ENCODE results near the gene ADNP2. TPM values are rescaled to one million over a fixed set of nuclear protein-coding genes. Genes with fewer than 3 reads are reported as not detected.

Gene ADNP2
- total and polyA plus RNA-seq, 2 of the 13 experiments (the other 11 are each of a cell fraction or from before 2014, with no cell fraction given) = 10.8 to 25.5 TPM

DNA sequence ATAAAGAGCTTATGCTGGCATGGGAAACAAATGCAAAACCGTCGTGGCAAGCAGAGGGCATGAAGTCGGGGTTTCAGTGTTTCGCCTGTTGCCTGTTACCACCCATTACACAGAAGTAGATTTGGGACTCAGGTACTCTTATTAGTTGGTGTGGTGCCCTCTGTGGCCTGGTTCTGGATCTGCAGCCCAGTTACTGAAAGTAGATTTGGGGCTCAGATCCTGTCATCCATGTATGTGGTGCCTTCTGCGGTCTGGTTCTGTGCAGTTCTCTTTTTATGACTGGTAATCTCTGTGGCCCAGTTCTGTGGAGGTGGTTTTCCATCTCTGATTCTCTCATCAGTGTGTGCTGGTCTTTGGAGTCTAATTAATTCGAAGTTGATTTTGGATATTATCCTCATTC is 45.2 kb downstream of the ADNP2 start:
- H4K20me1 ChIP-seq (ENCODE audit: insufficient read depth, low read length) = peaks cover 4% of the 10 kb centered on the region; the same call in 1 of the 2 replicates
- H3K9ac ChIP-seq (ENCODE audit: insufficient read depth, low read depth, low read length) = no peak overlapping the region
- TF ChIP-seq STAG1 (CRISPR knock-in tag; IDR thresholded peaks at IDR 0.05) = peak; percentile 66
- TF ChIP-seq, protein P1, sequence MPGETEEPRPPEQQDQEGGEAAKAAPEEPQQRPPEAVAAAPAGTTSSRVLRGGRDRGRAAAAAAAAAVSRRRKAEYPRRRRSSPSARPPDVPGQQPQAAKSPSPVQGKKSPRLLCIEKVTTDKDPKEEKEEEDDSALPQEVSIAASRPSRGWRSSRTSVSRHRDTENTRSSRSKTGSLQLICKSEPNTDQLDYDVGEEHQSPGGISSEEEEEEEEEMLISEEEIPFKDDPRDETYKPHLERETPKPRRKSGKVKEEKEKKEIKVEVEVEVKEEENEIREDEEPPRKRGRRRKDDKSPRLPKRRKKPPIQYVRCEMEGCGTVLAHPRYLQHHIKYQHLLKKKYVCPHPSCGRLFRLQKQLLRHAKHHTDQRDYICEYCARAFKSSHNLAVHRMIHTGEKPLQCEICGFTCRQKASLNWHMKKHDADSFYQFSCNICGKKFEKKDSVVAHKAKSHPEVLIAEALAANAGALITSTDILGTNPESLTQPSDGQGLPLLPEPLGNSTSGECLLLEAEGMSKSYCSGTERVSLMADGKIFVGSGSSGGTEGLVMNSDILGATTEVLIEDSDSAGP (CRISPR knock-in tag; IDR thresholded peaks at IDR 0.05; ENCODE audit: borderline replicate concordance) = no peak
- peak; percentile 88 for TF ChIP-seq ZNF629 (CRISPR knock-in tag; conservative IDR thresholded peaks at IDR 0.05)
- TF ChIP-seq, protein P2, sequence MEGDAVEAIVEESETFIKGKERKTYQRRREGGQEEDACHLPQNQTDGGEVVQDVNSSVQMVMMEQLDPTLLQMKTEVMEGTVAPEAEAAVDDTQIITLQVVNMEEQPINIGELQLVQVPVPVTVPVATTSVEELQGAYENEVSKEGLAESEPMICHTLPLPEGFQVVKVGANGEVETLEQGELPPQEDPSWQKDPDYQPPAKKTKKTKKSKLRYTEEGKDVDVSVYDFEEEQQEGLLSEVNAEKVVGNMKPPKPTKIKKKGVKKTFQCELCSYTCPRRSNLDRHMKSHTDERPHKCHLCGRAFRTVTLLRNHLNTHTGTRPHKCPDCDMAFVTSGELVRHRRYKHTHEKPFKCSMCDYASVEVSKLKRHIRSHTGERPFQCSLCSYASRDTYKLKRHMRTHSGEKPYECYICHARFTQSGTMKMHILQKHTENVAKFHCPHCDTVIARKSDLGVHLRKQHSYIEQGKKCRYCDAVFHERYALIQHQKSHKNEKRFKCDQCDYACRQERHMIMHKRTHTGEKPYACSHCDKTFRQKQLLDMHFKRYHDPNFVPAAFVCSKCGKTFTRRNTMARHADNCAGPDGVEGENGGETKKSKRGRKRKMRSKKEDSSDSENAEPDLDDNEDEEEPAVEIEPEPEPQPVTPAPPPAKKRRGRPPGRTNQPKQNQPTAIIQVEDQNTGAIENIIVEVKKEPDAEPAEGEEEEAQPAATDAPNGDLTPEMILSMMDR (CRISPR knock-in tag; IDR thresholded peaks at IDR 0.05) = peak; percentile 63
- peak; percentile 31 for TF ChIP-seq XRCC5 (optimal IDR thresholded peaks at IDR 0.05; ENCODE audit: low read length)
- no TSS peak for BruUV-seq (replicated peaks)
- CTCF ChIA-PET (ENCODE audit: low intra/inter-chr PET ratio, low total read pairs) = interaction anchor here (1.5 kb wide), 1 partner anchor 220 kb away, joined by 8 read pairs; no protein-coding TSS in a partner anchor
- ATAC-seq (peak; percentile 67), DNase-seq (ENCODE audit: low spot score) (peak; percentile 30), FAIRE-seq (peak; percentile 8)
- no peak overlapping the region for H3K4me3 ChIP-seq (replicated peaks in 1 of 3; ENCODE audit: insufficient read depth in 1 of 3, low read depth in 2 of 3, low read length in 3 of 3)
- in situ Hi-C loops (cut with HindIII; ENCODE audit: extremely low pct_ligation_motif_present, low pct_unique_long_range_greater_than_20kb) (no loop called here), intact Hi-C loops (cut with micrococcal nuclease; ENCODE audit: unreplicated experiment) (loop anchor here (2.0 kb wide), 1 partner anchor 219 kb away; no protein-coding TSS in a partner anchor)
- no peak overlapping the region for H3K4me2 ChIP-seq (ENCODE audit: low read depth, low read length)
- H2AFZ ChIP-seq (ENCODE audit: low read length) = no peak overlapping the region
- no peak overlapping the region for H3K27ac ChIP-seq (ENCODE audit: extremely low read length, insufficient read depth, low read length)
- peaks cover 10% of the 10 kb centered on the region for H3K4me1 ChIP-seq (ENCODE audit: insufficient read depth, low read length)
- POLR2A ChIA-PET = no interaction called here
- H3K36me3 ChIP-seq (replicated peaks in 1 of 2; ENCODE audit: control insufficient read depth in 1 of 2, insufficient read depth in 2 of 2, low read length in 2 of 2) = 0 out of 5 replicates have a peak, but pooled peaks cover 0 to 11% of the 10 kb centered on the region in 2 experiments
- no peaks in the 10 kb centered on the region for H3K9me3 ChIP-seq (ENCODE audit: low read length)
- 90% methylated on average over 6 of the region's 6 CpGs for WGBS (ENCODE audit: low lambda C conversion rate)
- H3K79me2 ChIP-seq (ENCODE audit: insufficient read depth, low read length) = peaks cover 2% of the 10 kb centered on the region
- no peaks in the 10 kb centered on the region for H3K27me3 ChIP-seq (ENCODE audit: control insufficient read depth in 1 of 2, insufficient read depth in 2 of 2, low read length in 2 of 2)
